SK-N-SH (cell line): Measurements from ENCODE around the gene CLCA4. TPM values are rescaled to one million over a fixed set of nuclear protein-coding genes. Genes with fewer than 3 reads are reported as not detected.

Source experiments
- CTCF ChIA-PET: fragments of 300-600, 350-600 bp; formaldehyde crosslinking; extraction: SDS; loops from one replicate; lab custom pipeline; 2021; lab: Yijun Ruan, JAX
- POLR2A ChIA-PET: fragments of 350-600 bp; sonication (Branson Sonifier 250); formaldehyde crosslinking; extraction: SDS; loops from one replicate; lab custom pipeline; 2020; ENCODE audit warnings: antibody characterized with exemption, inconsistent platforms; lab: Yijun Ruan, JAX
- DNase-seq: peaks from one replicate; pipeline ENCODE4 v3.0.0; 2012
- H2AFZ ChIP-seq: fragments of 200-600 bp; sonication (generic); 2 replicates; pipeline ENCODE4 v1.8.1; 2016; ENCODE audit warnings: antibody characterized with exemption, mild to moderate bottlenecking, low read depth
- H3F3A ChIP-seq: fragments of 200-600 bp; sonication (generic); replicated peaks from 2 replicates; pipeline ENCODE3; 2016; ENCODE audit warnings: antibody characterized with exemption, mild to moderate bottlenecking; ENCODE audit not compliant: insufficient read depth
- H3K27ac ChIP-seq, 2 experiments: fragments of 200-500 bp in 1 of 2; fragments of 200-600 bp in 1 of 2; sonication (Bioruptor generic) in 1 of 2; sonication (generic), shearing (Covaris generic) in 1 of 2; 2 replicates each; pipeline versions ENCODE4 v1.5.1 to v1.6.1; 2014 to 2016; ENCODE audit warnings: low read depth in 2 of 2, inconsistent platforms in 1 of 2, low read length in 1 of 2, mild to moderate bottlenecking in 1 of 2, mixed read lengths in 1 of 2
- H3K27me3 ChIP-seq: fragments of 200-600 bp; sonication (generic), shearing (Covaris generic); 2 replicates; pipeline ENCODE4 v1.6.1; 2016; ENCODE audit warnings: mixed run types; ENCODE audit not compliant: insufficient read depth
- H3K36me3 ChIP-seq, 2 experiments: fragments of 200-500 bp in 1 of 2; fragments of 200-600 bp in 1 of 2; sonication (Bioruptor generic) in 1 of 2; sonication (generic) in 1 of 2; replicated peaks in 1 of 2; 2 replicates each; pipeline versions ENCODE3 to v1.5.1; 2014 to 2016; ENCODE audit warnings: low read length in 1 of 2, mild to moderate bottlenecking in 1 of 2; ENCODE audit not compliant: insufficient read depth in 2 of 2, control insufficient read depth in 1 of 2
- H3K4me1 ChIP-seq, 2 experiments: fragments of 200-500 bp in 1 of 2; fragments of 200-600 bp in 1 of 2; sonication (Bioruptor generic) in 1 of 2; sonication (generic), shearing (Covaris generic) in 1 of 2; 2 replicates each; pipeline versions ENCODE4 v1.5.1 to v1.6.1; 2014 to 2016; ENCODE audit warnings: low read depth in 1 of 2, low read length in 1 of 2, mixed run types in 1 of 2; ENCODE audit not compliant: insufficient read depth in 2 of 2, control insufficient read depth in 1 of 2
- H3K4me2 ChIP-seq: fragments of 200-600 bp; sonication (generic), shearing (Covaris generic); 2 replicates; pipeline ENCODE4 v1.6.1; 2017; ENCODE audit warnings: mixed run types
- H3K4me3 ChIP-seq, 2 experiments: fragments of 200-500 bp in 1 of 2; fragments of 200-600 bp in 1 of 2; sonication (Bioruptor generic) in 1 of 2; sonication (generic), shearing (Covaris generic) in 1 of 2; 2 replicates each; pipeline versions ENCODE4 v1.5.1 to v1.8.1; 2014 to 2016; ENCODE audit warnings: low read depth in 2 of 2, inconsistent platforms in 1 of 2, low read length in 1 of 2, mild to moderate bottlenecking in 1 of 2, mixed read lengths in 1 of 2, moderate library complexity in 1 of 2
- H3K79me2 ChIP-seq: fragments of 200-600 bp; sonication (generic); 2 replicates; pipeline ENCODE4 v1.8.1; 2017; ENCODE audit warnings: mild to moderate bottlenecking; ENCODE audit not compliant: insufficient read depth
- H3K9ac ChIP-seq: fragments of 200-600 bp; sonication (generic); 2 replicates; pipeline ENCODE4 v1.6.1; 2017; ENCODE audit warnings: mixed run types
- H3K9me2 ChIP-seq: fragments of 200-600 bp; sonication (generic); 2 replicates; pipeline ENCODE4 v1.6.1; 2017; ENCODE audit warnings: mixed run types
- H3K9me3 ChIP-seq: fragments of 200-600 bp; sonication (generic); 2 replicates; pipeline ENCODE4 v1.6.1; 2017; ENCODE audit warnings: mixed run types, mild to moderate bottlenecking, moderate library complexity
- H4K20me1 ChIP-seq: fragments of 200-600 bp; sonication (generic); 2 replicates; pipeline ENCODE4 v1.6.1; 2017; ENCODE audit warnings: mild to moderate bottlenecking, mixed run types; ENCODE audit not compliant: insufficient read depth
- CHD2 ChIP-seq: fragments of 150-350 bp; IDR thresholded peaks from 2 replicates; pipeline ENCODE4 v1.6.1; 2018; ENCODE audit warnings: low read length; ENCODE audit not compliant: partially characterized antibody
- CTCF ChIP-seq: fragments of 200-600 bp; sonication (generic); IDR thresholded peaks from 2 replicates; pipeline ENCODE4 v1.6.1; 2017; ENCODE audit warnings: antibody characterized with exemption, mild to moderate bottlenecking, moderate library complexity
- EP300 ChIP-seq, 2 experiments: IDR thresholded peaks; 2 replicates each; pipeline versions ENCODE4 v1.4.0 to v1.6.1; 2012; ENCODE audit warnings: borderline replicate concordance in 1 of 2, low read depth in 1 of 2, low read length in 1 of 2
- FOXJ3 ChIP-seq: sonication (generic); formaldehyde crosslinking; IDR thresholded peaks from 2 replicates; pipeline ENCODE4 v1.5.1; 2020; ENCODE audit warnings: mild to moderate bottlenecking, missing genetic modification reagents
- GABPA ChIP-seq: IDR thresholded peaks from 2 replicates; pipeline ENCODE4 v1.4.0; 2012; ENCODE audit warnings: low read depth, mild to moderate bottlenecking
- GATA2 ChIP-seq: sonication (generic); formaldehyde crosslinking; IDR thresholded peaks from 2 replicates; pipeline ENCODE4 v1.5.0; 2020; ENCODE audit warnings: mild to moderate bottlenecking, missing genetic modification reagents
- JUND ChIP-seq: IDR thresholded peaks from 2 replicates; pipeline ENCODE4 v1.4.0; 2012
- MAX ChIP-seq: IDR thresholded peaks from 2 replicates; pipeline ENCODE4 v1.4.0; 2012; ENCODE audit warnings: low read depth
- MEF2A ChIP-seq: IDR thresholded peaks from 2 replicates; pipeline ENCODE4 v1.4.0; 2012; ENCODE audit warnings: low read depth, borderline replicate concordance
- MXI1 ChIP-seq: IDR thresholded peaks from 2 replicates; pipeline ENCODE4 v1.6.1; 2012; ENCODE audit warnings: mild to moderate bottlenecking, low read depth, low read length, improper control_type of control experiment
- NFIC ChIP-seq: IDR thresholded peaks from 2 replicates; pipeline ENCODE4 v1.4.0; 2012; ENCODE audit warnings: borderline replicate concordance
- PBX3 ChIP-seq: IDR thresholded peaks from 2 replicates; pipeline ENCODE4; 2012
- POLR2AphosphoS5 ChIP-seq: IDR thresholded peaks from 2 replicates; pipeline ENCODE4 v1.6.1; 2012; ENCODE audit warnings: low read depth, low read length
- RCOR1 ChIP-seq: fragments of 150-350 bp; IDR thresholded peaks from 2 replicates; pipeline ENCODE4 v1.6.1; 2017; ENCODE audit warnings: antibody characterized with exemption, low read length
- RFX5 ChIP-seq: IDR thresholded peaks from 2 replicates; pipeline ENCODE4 v1.6.1; 2012; ENCODE audit warnings: mild to moderate bottlenecking, improper control_type of control experiment, low read length
- RXRA ChIP-seq: IDR thresholded peaks from 2 replicates; pipeline ENCODE4 v1.4.0; 2012; ENCODE audit warnings: low read depth, mild to moderate bottlenecking, borderline replicate concordance
- SMC3 ChIP-seq: IDR thresholded peaks from 2 replicates; pipeline ENCODE4 v1.6.1; 2012; ENCODE audit warnings: low read depth, low read length, improper control_type of control experiment
- TEAD4 ChIP-seq: IDR thresholded peaks from 2 replicates; pipeline ENCODE4 v1.4.0; 2012; ENCODE audit warnings: mild to moderate bottlenecking, borderline replicate concordance; ENCODE audit not compliant: insufficient read depth
- USF2 ChIP-seq: fragments of 150-350 bp; IDR thresholded peaks from 2 replicates; pipeline ENCODE4 v1.6.1; 2017; ENCODE audit warnings: antibody characterized with exemption, low read length, low read depth, borderline replicate concordance
- YY1 ChIP-seq: IDR thresholded peaks from 2 replicates; pipeline ENCODE4 v1.4.0; 2012; ENCODE audit warnings: low read depth, mild to moderate bottlenecking
- WGBS: methylation state at CpG from one replicate; pipeline ENCODE4 v1.1.6; 2017; ENCODE audit warnings: low lambda C conversion rate; 5-methylcytosine and 5-hydroxymethylcytosine counted together
- polyA plus RNA-seq, 3 experiments: library from polyadenylated mRNA; depleted of rRNA; stranded (reverse); fragments of >200 nt; gene quantifications; 2 replicates each; pipeline ENCODE4 v1.2.3, GENCODE V29; 2012

Gene CLCA4
- polyA plus RNA-seq, 1 of the 3 experiments (the other 2 are of a cell fraction) = not detected

GRCh38 chr1:86573763-86574484, 27.0 kb downstream of the CLCA4 start:
- no peaks in the 10 kb centered on the region for H3K9me2 ChIP-seq
- H3K27ac ChIP-seq = no peak overlapping the region
- H4K20me1 ChIP-seq = no peaks in the 10 kb centered on the region
- no peak overlapping the region for H3K9ac ChIP-seq
- H3K4me1 ChIP-seq = no peaks in the 10 kb centered on the region
- no peak overlapping the region for H2AFZ ChIP-seq
- no peak for DNase-seq
- ChIA-PET POLR2A (no interaction called here), CTCF (interaction anchor here (1.0 to 1.2 kb wide), 3 partner anchors 12 to 326 kb away, joined by 3 read pairs; no protein-coding TSS in a partner anchor)
- H3K4me2 ChIP-seq = no peak overlapping the region
- no peaks in the 10 kb centered on the region for H3K36me3 ChIP-seq
- H3K27me3 ChIP-seq = peaks cover 4% of the 10 kb centered on the region; the same call in 1 of the 2 replicates
- no peaks in the 10 kb centered on the region for H3K79me2 ChIP-seq
- 30% methylated on average over 2 of the region's 2 CpGs for WGBS
- no peak overlapping the region for H3K4me3 ChIP-seq
- TF ChIP-seq JUND (no peak), TEAD4 (no peak), POLR2AphosphoS5 (no peak), MXI1 (no peak)
- H3K9me3 ChIP-seq = no peaks in the 10 kb centered on the region
- H3F3A ChIP-seq = no peaks in the 10 kb centered on the region

GRCh38 chr1:86581231-86581630, 34.4 kb downstream of the CLCA4 start:
- Histone ChIP-seq H3K79me2 (no peaks in the 10 kb centered on the region), H3F3A (no peaks in the 10 kb centered on the region), H3K9ac (no peak overlapping the region), H3K4me2 (no peak overlapping the region), H3K9me3 (no peaks in the 10 kb centered on the region; the same call in 1 of the 2 replicates), H3K36me3 (no peaks in the 10 kb centered on the region), H3K4me1 (no peaks in the 10 kb centered on the region), H3K27me3 (peaks cover 4% of the 10 kb centered on the region; the same call in 1 of the 2 replicates), H4K20me1 (no peaks in the 10 kb centered on the region), H3K9me2 (no peaks in the 10 kb centered on the region), H3K4me3 (no peak overlapping the region), H2AFZ (no peak overlapping the region), H3K27ac (no peak overlapping the region)
- no peak for DNase-seq
- POLR2A ChIA-PET = no interaction called here
- 5% methylated on average over 1 of the region's 1 CpG for WGBS
- TF ChIP-seq FOXJ3 (CRISPR knock-in tag) = no peak
- no peak for TF ChIP-seq GABPA
- TF ChIP-seq CTCF = no peak
- no peak for TF ChIP-seq PBX3
- TF ChIP-seq JUND = no peak
- TF ChIP-seq NFIC = no peak
- no peak for TF ChIP-seq MEF2A
- TF ChIP-seq MAX = no peak
- no peak for TF ChIP-seq GATA2 (CRISPR knock-in tag)
- no peak for TF ChIP-seq RFX5
- TF ChIP-seq YY1 = no peak
- TF ChIP-seq RXRA = no peak
- no peak for TF ChIP-seq RCOR1
- TF ChIP-seq USF2 = no peak
- no peak for TF ChIP-seq MXI1
- no peak for TF ChIP-seq CHD2
- no peak for TF ChIP-seq SMC3
- no peak for TF ChIP-seq EP300 (IDR thresholded peaks at IDR 0.05; ENCODE audit: borderline replicate concordance in 1 of 2, low read depth in 1 of 2, low read length in 1 of 2)
- CTCF ChIA-PET = no interaction called here
